T-cell (primary cell): ENCODE data around the gene DNAI1. TPM values are rescaled to one million over a fixed set of nuclear protein-coding genes. Genes with fewer than 3 reads are reported as not detected.

ENCODE experiments used
- ATAC-seq, 4 experiments: fragments of 200-7000 bp in 3 of 4; fragments of 150-1000 bp in 1 of 4; cut with Tn5 transposase; replicated peaks in 1 of 4; 1 replicate in 3 of 4; 2 replicates in 1 of 4; pipeline ENCODE4 v1.10.0; 2021; ENCODE audit warnings: moderate library complexity in 3 of 4, mild to moderate bottlenecking in 2 of 4, moderate number of reproducible peaks in 1 of 4
- CTCF ChIA-PET, 2 donors: fragments of 300-600 bp; sonication (Branson Sonifier 250); formaldehyde crosslinking; loops; one replicate each; lab custom pipeline; 2022; ENCODE audit warnings: antibody characterized with exemption in 2 of 2; lab: Charles Lee
- POLR2A ChIA-PET, 2 donors: fragments of 300-600 bp; sonication (Branson Sonifier 250); formaldehyde crosslinking; loops; one replicate each; lab custom pipeline; 2022; ENCODE audit warnings: antibody characterized with exemption in 2 of 2; lab: Charles Lee
- DNase-seq, 35 experiments: peaks; one replicate each; pipeline versions ENCODE4 v3.0.0 to v3.0.0-alpha.2; 2013 to 2023
- H3K27ac ChIP-seq: one replicate; pipeline ENCODE4 v1.5.1; 2013; ENCODE audit warnings: low read length
- H3K27me3 ChIP-seq, 2 experiments: replicated peaks in 1 of 2; 1 replicate in 1 of 2; 2 replicates in 1 of 2; pipeline versions ENCODE4 v1.6.1 to v1.7.0; 2013; ENCODE audit warnings: low read length in 1 of 2, mixed read lengths in 1 of 2; ENCODE audit not compliant: control insufficient read depth in 2 of 2, insufficient read depth in 2 of 2; ENCODE audit errors: extremely low read depth in 1 of 2
- H3K36me3 ChIP-seq, 2 donors: 1 replicate in 1 of 2; 2 replicates in 1 of 2; pipeline versions ENCODE4 v1.6.1 to v1.7.0; 2013; ENCODE audit warnings: low read length in 1 of 2; ENCODE audit not compliant: control insufficient read depth in 2 of 2, insufficient read depth in 1 of 2; ENCODE audit errors: extremely low read depth in 1 of 2
- H3K4me1 ChIP-seq, 2 experiments: 1 replicate in 1 of 2; 2 replicates in 1 of 2; pipeline versions ENCODE4 v1.6.1 to v1.7.0; 2013; ENCODE audit warnings: low read length in 2 of 2, mixed read lengths in 1 of 2; ENCODE audit not compliant: insufficient read depth in 2 of 2, control insufficient read depth in 1 of 2; ENCODE audit errors: extremely low read depth in 1 of 2
- H3K4me3 ChIP-seq, 2 donors: 1 replicate in 1 of 2; 2 replicates in 1 of 2; pipeline versions ENCODE4 v1.5.1 to v1.7.0; 2013; ENCODE audit warnings: mild to moderate bottlenecking in 2 of 2, low read length in 1 of 2, moderate library complexity in 1 of 2; ENCODE audit not compliant: control insufficient read depth in 1 of 2; ENCODE audit errors: extremely low read depth in 1 of 2
- H3K9me3 ChIP-seq: 2 replicates; pipeline ENCODE4 v1.7.0; 2013
- H3K27ac Mint-ChIP-seq, 2 donors: one replicate each; pipeline ENCODE4 v1.8.0; 2020 to 2021; ENCODE audit warnings: mild to moderate bottlenecking in 2 of 2, mixed read lengths in 2 of 2
- H3K27me3 Mint-ChIP-seq, 2 donors: one replicate each; pipeline ENCODE4 v1.8.0; 2021 to 2022; ENCODE audit warnings: mixed read lengths in 2 of 2
- H3K36me3 Mint-ChIP-seq: one replicate; pipeline ENCODE4 v1.8.0; 2021; ENCODE audit warnings: mixed read lengths
- H3K4me1 Mint-ChIP-seq, 3 donors: one replicate each; pipeline ENCODE4 v1.8.0; 2020 to 2022; ENCODE audit warnings: mixed read lengths in 3 of 3, mild to moderate bottlenecking in 1 of 3
- H3K4me3 Mint-ChIP-seq, 3 donors: one replicate each; pipeline ENCODE4 v1.8.0; 2020 to 2022; ENCODE audit warnings: mild to moderate bottlenecking in 3 of 3, mixed read lengths in 3 of 3, moderate library complexity in 3 of 3
- H3K9me3 Mint-ChIP-seq, 3 donors: one replicate each; pipeline ENCODE4 v1.8.0; 2020 to 2022; ENCODE audit warnings: mixed read lengths in 3 of 3
- WGBS: methylation state at CpG from one replicate; pipeline ENCODE4 v1.1.5; 2013; ENCODE audit warnings: missing lambda C conversion rate; ENCODE audit not compliant: insufficient coverage; 5-methylcytosine and 5-hydroxymethylcytosine counted together
- total RNA-seq, 35 experiments: library from RNA in 6 of 35; stranded (reverse) in 6 of 35; fragments of 120-200 nt in 1 of 35; gene quantifications; one replicate each; pipeline versions ENCODE4 v1.2.1 to v1.2.4 and lab custom pipeline; 2013 to 2026

Gene DNAI1
- total RNA-seq, 5 donors from 2014 or later (not counting 1 experiment from before 2014, with no cell fraction given): not detected

- H3K9me3 ChIP-seq: no peaks in the 10 kb centered on the region
- Mint-ChIP-seq H3K27ac (no peak overlapping the region), H3K36me3 (no peaks in the 10 kb centered on the region), H3K27me3 (peaks cover 19 to 38% of the 10 kb centered on the region in 2 donors), H3K4me1 (no peaks in the 10 kb centered on the region), H3K9me3 (no peaks in the 10 kb centered on the region), H3K4me3 (no peak overlapping the region)
- H3K4me3 ChIP-seq: no peak overlapping the region
- ChIA-PET CTCF (no interaction called here), POLR2A (no interaction called here)
- no peak overlapping the region for H3K27ac ChIP-seq
- peaks cover 7 to 23% of the 10 kb centered on the region in 2 experiments for H3K27me3 ChIP-seq
- DNase-seq (no peak), ATAC-seq (no peak)
- no peaks in the 10 kb centered on the region for H3K4me1 ChIP-seq
- no CpG with 5 or more reads among the region's 3 CpGs for WGBS
- H3K36me3 ChIP-seq: no peaks in the 10 kb centered on the region
Observed at GRCh38 chr9:34486572-34486971, 28.0 kb downstream of the DNAI1 start.

DNA sequence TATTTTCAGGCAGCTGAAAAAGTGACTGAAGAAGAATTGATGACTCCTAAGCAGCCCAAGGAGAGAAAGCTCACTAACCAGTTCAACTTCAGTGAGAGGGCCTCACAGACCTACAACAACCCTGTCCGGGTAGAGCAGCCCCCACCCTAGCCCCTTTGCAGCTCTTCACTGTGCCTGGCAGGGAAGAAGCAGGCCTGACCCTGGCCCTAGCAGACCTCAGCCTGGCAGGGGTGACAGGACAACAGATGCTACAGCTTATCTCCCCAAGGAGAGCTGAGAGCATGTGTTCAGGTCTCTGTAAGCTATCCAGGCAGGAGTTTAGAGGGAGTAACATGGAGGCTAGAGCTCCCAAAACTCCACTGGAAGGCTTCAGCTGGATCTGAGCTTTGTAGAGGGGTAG lies 31.8 kb downstream of the DNAI1 start:
- H3K9me3 ChIP-seq: no peaks in the 10 kb centered on the region
- CTCF ChIA-PET: no interaction called here
- DNase-seq (no peak), ATAC-seq (no peak)
- H3K4me1 Mint-ChIP-seq: no peaks in the 10 kb centered on the region
- POLR2A ChIA-PET: interaction anchor here in 1 of 2 donors (0.5 to 0.6 kb wide), 2 partner anchors 87 to 1346 kb away, joined by 6 to 11 read pairs; no protein-coding TSS in a partner anchor
- no peak overlapping the region for H3K27ac Mint-ChIP-seq
- no peaks in the 10 kb centered on the region for H3K4me1 ChIP-seq
- no peaks in the 10 kb centered on the region for H3K36me3 ChIP-seq
- H3K36me3 Mint-ChIP-seq: no peaks in the 10 kb centered on the region
- peaks cover 24 to 49% of the 10 kb centered on the region in 2 donors for H3K27me3 Mint-ChIP-seq
- H3K4me3 Mint-ChIP-seq: no peak overlapping the region
- no peak overlapping the region for H3K27ac ChIP-seq
- H3K4me3 ChIP-seq: no peak overlapping the region
- peaks cover 6 to 28% of the 10 kb centered on the region in 2 experiments for H3K27me3 ChIP-seq
- WGBS: no CpG with 5 or more reads among the region's 1 CpG
- no peaks in the 10 kb centered on the region for H3K9me3 Mint-ChIP-seq

- CTCF ChIA-PET: no interaction called here
- H3K4me3 ChIP-seq: no peak overlapping the region
- WGBS: 48% methylated on average over 3 of the region's 3 CpGs
- POLR2A ChIA-PET: no interaction called here
- Mint-ChIP-seq H3K27ac (no peak overlapping the region), H3K9me3 (no peaks in the 10 kb centered on the region), H3K4me3 (no peak overlapping the region), H3K36me3 (no peaks in the 10 kb centered on the region), H3K4me1 (no peaks in the 10 kb centered on the region), H3K27me3 (peaks cover 24 to 49% of the 10 kb centered on the region in 2 donors)
- peaks cover 6 to 31% of the 10 kb centered on the region in 2 experiments for H3K27me3 ChIP-seq
- no peaks in the 10 kb centered on the region for H3K9me3 ChIP-seq
- ATAC-seq (no peak), DNase-seq (no peak)
- no peak overlapping the region for H3K27ac ChIP-seq
- no peaks in the 10 kb centered on the region for H3K36me3 ChIP-seq
- H3K4me1 ChIP-seq: no peaks in the 10 kb centered on the region
Observed at GRCh38 chr9:34490760-34491159, 32.2 kb downstream of the DNAI1 start.

DNA sequence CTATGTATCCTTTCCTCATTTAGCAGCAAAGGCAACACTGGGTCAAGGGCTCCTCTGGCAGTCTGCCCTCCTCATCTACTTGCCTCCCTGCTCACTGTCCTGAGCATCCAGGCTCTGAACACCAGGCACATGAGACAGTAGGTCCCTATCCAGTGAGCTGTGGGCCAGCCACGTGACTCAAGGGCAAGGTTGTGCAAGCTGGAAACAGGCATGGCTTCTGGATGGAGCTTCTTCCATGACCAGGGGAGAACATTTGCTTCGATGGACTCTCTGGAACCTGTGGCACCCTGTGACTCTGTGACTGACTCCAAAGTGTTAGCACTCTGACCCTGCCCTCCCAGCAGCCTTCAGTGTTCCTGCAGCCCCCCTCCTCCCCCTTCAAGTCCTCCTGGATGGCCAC lies 33.0 kb downstream of the DNAI1 start:
- DNase-seq (no peak), ATAC-seq (no peak)
- Mint-ChIP-seq H3K4me3 (no peak overlapping the region), H3K9me3 (no peaks in the 10 kb centered on the region), H3K27me3 (peaks cover 23 to 49% of the 10 kb centered on the region in 2 donors), H3K27ac (no peak overlapping the region), H3K4me1 (no peaks in the 10 kb centered on the region), H3K36me3 (no peaks in the 10 kb centered on the region)
- Histone ChIP-seq H3K27me3 (peaks cover 6 to 31% of the 10 kb centered on the region in 2 experiments), H3K36me3 (no peaks in the 10 kb centered on the region), H3K9me3 (no peaks in the 10 kb centered on the region), H3K4me3 (no peak overlapping the region), H3K4me1 (no peaks in the 10 kb centered on the region), H3K27ac (no peak overlapping the region)
- ChIA-PET CTCF (no interaction called here), POLR2A (no interaction called here)
- 25% methylated on average over 2 of the region's 2 CpGs for WGBS

DNA sequence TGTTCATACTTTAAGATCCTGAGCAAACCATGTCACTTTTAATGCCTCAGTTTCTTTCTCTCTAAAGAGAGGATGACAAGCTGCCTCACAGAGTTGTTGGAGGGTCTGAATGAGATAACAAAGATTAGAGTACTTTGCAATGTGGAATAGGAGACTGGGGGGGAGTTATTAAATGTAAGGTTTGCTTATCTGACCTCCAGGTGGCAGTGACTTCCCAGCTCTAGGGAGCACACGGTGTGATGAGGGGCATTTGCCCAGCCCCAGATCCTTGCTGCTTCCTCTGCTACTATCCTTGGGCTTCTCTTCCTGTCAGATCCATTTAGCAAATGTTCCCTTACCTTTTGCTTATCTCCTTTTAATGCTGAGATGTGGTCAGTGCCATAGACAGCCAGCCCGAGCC lies 33.4 kb downstream of the DNAI1 start:
- Mint-ChIP-seq H3K9me3 (no peaks in the 10 kb centered on the region), H3K4me1 (no peaks in the 10 kb centered on the region), H3K4me3 (no peak overlapping the region), H3K27me3 (peaks cover 21 to 49% of the 10 kb centered on the region in 2 donors), H3K27ac (no peak overlapping the region), H3K36me3 (no peaks in the 10 kb centered on the region)
- DNase-seq (no peak), ATAC-seq (no peak)
- no peak overlapping the region for H3K4me3 ChIP-seq
- 20% methylated on average over 1 of the region's 2 CpGs for WGBS
- peaks cover 6 to 31% of the 10 kb centered on the region in 2 experiments for H3K27me3 ChIP-seq
- no peaks in the 10 kb centered on the region for H3K36me3 ChIP-seq
- CTCF ChIA-PET: no interaction called here
- POLR2A ChIA-PET: interaction anchor here in 1 of 2 donors (0.6 kb wide), 1 partner anchor 1791 kb away, joined by 7 read pairs; no protein-coding TSS in a partner anchor
- H3K27ac ChIP-seq: no peak overlapping the region
- H3K9me3 ChIP-seq: no peaks in the 10 kb centered on the region
- H3K4me1 ChIP-seq: no peaks in the 10 kb centered on the region

DNA sequence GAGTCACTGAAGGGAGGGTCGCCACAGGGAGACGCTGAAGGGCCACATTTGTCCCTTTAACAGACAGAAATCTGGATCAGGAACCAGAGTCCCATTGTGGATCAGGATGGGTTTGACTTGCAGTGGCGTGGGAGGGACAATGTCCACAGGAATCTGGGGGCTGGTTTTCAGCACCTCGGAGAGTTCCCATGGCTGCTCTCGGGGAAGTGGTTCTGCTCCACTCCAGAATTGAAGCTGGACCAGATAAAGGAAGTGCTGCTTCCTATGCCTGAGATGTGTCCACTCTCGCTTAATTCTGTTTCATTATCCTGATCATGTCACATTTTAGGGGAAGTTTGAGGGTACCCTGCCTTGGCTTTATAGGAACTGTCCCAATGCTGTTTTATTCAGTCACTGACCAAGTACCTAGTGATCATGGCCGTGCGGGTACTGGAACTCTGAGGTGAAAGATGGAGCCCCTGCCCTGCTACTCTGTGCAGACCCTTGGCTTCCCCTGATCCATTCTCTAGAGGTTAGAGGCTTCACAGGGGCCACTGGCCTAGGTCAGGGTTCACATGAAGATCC lies 35.4 kb downstream of the DNAI1 start:
- 34% methylated on average over 7 of the region's 8 CpGs for WGBS
- ChIA-PET CTCF (interaction anchor here in 1 of 2 donors (0.6 kb wide), 1 partner anchor 139 kb away, joined by 4 read pairs; no protein-coding TSS in a partner anchor), POLR2A (no interaction called here)
- no peak overlapping the region for H3K4me3 Mint-ChIP-seq
- no peak overlapping the region for H3K4me3 ChIP-seq
- H3K36me3 Mint-ChIP-seq: no peaks in the 10 kb centered on the region
- no peak overlapping the region for H3K27ac Mint-ChIP-seq
- H3K9me3 Mint-ChIP-seq: no peaks in the 10 kb centered on the region
- no peaks in the 10 kb centered on the region for H3K9me3 ChIP-seq
- no peaks in the 10 kb centered on the region for H3K4me1 ChIP-seq
- H3K27ac ChIP-seq: no peak overlapping the region
- no peaks in the 10 kb centered on the region for H3K4me1 Mint-ChIP-seq
- no peaks in the 10 kb centered on the region for H3K36me3 ChIP-seq
- peaks cover 4 to 27% of the 10 kb centered on the region in 2 experiments for H3K27me3 ChIP-seq
- peaks cover 17 to 34% of the 10 kb centered on the region in 2 donors for H3K27me3 Mint-ChIP-seq
- peak in 17 of 35 experiments; percentile 6 to 39 (median 18) for DNase-seq
- no peak for ATAC-seq
